IMR-90 (cell line): Measurements from ENCODE around the gene EIF4E1B. TPM values are rescaled to one million over a fixed set of nuclear protein-coding genes. Genes with fewer than 3 reads are reported as not detected.

Source experiments
- ATAC-seq: fragments of 200-7000 bp; cut with Tn5 transposase; 2 replicates; pipeline ENCODE4 v1.9.1; 2020; ENCODE audit warnings: low read depth, mild to moderate bottlenecking, moderate library complexity
- BruUV-seq: library from RNA; stranded (reverse); fragments of 400-500 nt; replicated peaks from 2 replicates; lab custom pipeline; 2021; lab: Mats Ljungman, UMichigan
- CTCF ChIA-PET: fragments of 300-600 bp; formaldehyde crosslinking; extraction: SDS; loops from one replicate; lab custom pipeline; 2021; ENCODE audit warnings: antibody characterized with exemption; lab: Yijun Ruan, JAX
- POLR2A ChIA-PET: fragments of 300-600 bp; sonication (Branson Sonifier 250); formaldehyde crosslinking; loops from one replicate; lab custom pipeline; 2022; ENCODE audit warnings: antibody characterized with exemption; ENCODE audit not compliant: unreplicated experiment; lab: Charles Lee
- DNase-seq: peaks from one replicate; pipeline ENCODE4 v3.0.0; 2013
- H2AFZ ChIP-seq: replicated peaks from 2 replicates; pipeline ENCODE3; 2013; ENCODE audit warnings: low read length, mild to moderate bottlenecking; ENCODE audit not compliant: poor library complexity
- H2AK5ac ChIP-seq: 2 replicates; pipeline ENCODE4 v1.6.1; 2013; ENCODE audit warnings: low read depth, low read length, inconsistent platforms
- H2AK9ac ChIP-seq: replicated peaks from 2 replicates; pipeline ENCODE3; 2013; ENCODE audit warnings: mild to moderate bottlenecking, low read depth, low read length, moderate library complexity; ENCODE audit not compliant: poor library complexity
- H2BK120ac ChIP-seq: 2 replicates; pipeline ENCODE4 v1.6.1; 2013; ENCODE audit warnings: low read depth, low read length, inconsistent platforms
- H2BK15ac ChIP-seq: 3 replicates; pipeline ENCODE4 v1.6.1; 2013; ENCODE audit warnings: low read depth, low read length, inconsistent platforms
- H2BK20ac ChIP-seq: 2 replicates; pipeline ENCODE4 v1.6.1; 2013; ENCODE audit warnings: low read depth, mild to moderate bottlenecking, inconsistent platforms, low read length, moderate library complexity
- H2BK5ac ChIP-seq: 2 replicates; pipeline ENCODE4 v1.6.1; 2013; ENCODE audit warnings: mild to moderate bottlenecking, low read depth, low read length, inconsistent platforms; ENCODE audit not compliant: poor library complexity, severe bottlenecking
- H3K14ac ChIP-seq: replicated peaks from 2 replicates; pipeline ENCODE4 v1.6.1; 2013; ENCODE audit warnings: low read depth, low read length, inconsistent platforms
- H3K18ac ChIP-seq: 2 replicates; pipeline ENCODE4 v1.6.1; 2013; ENCODE audit warnings: low read depth, low read length, control low read depth
- H3K23ac ChIP-seq: 2 replicates; pipeline ENCODE4 v1.6.1; 2013; ENCODE audit warnings: low read depth, low read length, inconsistent platforms
- H3K27ac ChIP-seq: 2 replicates; pipeline ENCODE4 v1.5.1; 2013; ENCODE audit warnings: mild to moderate bottlenecking, control low read depth, low read length; ENCODE audit not compliant: insufficient read depth
- H3K27me3 ChIP-seq: 2 replicates; pipeline ENCODE4 v1.6.1; 2013; ENCODE audit warnings: low read length; ENCODE audit not compliant: control insufficient read depth, insufficient read depth
- H3K36me3 ChIP-seq: 2 replicates; pipeline ENCODE4 v1.6.1; 2013; ENCODE audit warnings: low read length, mixed read lengths; ENCODE audit not compliant: control insufficient read depth, insufficient read depth
- H3K4ac ChIP-seq: 2 replicates; pipeline ENCODE4 v1.6.1; 2013; ENCODE audit warnings: low read depth, low read length, inconsistent platforms
- H3K4me1 ChIP-seq: 2 replicates; pipeline ENCODE4 v1.6.1; 2013; ENCODE audit warnings: low read length, mixed read lengths; ENCODE audit not compliant: control insufficient read depth, insufficient read depth
- H3K4me2 ChIP-seq: 2 replicates; pipeline ENCODE4 v1.6.1; 2013; ENCODE audit warnings: low read depth, mild to moderate bottlenecking, control low read depth, low read length, moderate library complexity
- H3K4me3 ChIP-seq: 2 replicates; pipeline ENCODE4 v1.5.1; 2013; ENCODE audit warnings: low read depth, mild to moderate bottlenecking, control low read depth, low read length, moderate library complexity; ENCODE audit not compliant: insufficient read depth
- H3K56ac ChIP-seq: 2 replicates; pipeline ENCODE4 v1.6.1; 2013; ENCODE audit warnings: low read length, inconsistent platforms; ENCODE audit not compliant: insufficient read depth; ENCODE audit errors: extremely low read depth
- H3K79me1 ChIP-seq, 2 experiments: 2 replicates each; pipeline ENCODE4 v1.6.1; 2013; ENCODE audit warnings: low read length in 2 of 2, inconsistent platforms in 1 of 2, low read depth in 1 of 2
- H3K9ac ChIP-seq: 2 replicates; pipeline ENCODE4 v1.6.1; 2013; ENCODE audit warnings: low read depth, low read length, control low read depth
- H3K9me1 ChIP-seq: 2 replicates; pipeline ENCODE4 v1.6.1; 2013; ENCODE audit warnings: low read length, inconsistent platforms; ENCODE audit not compliant: insufficient read depth
- H3K9me3 ChIP-seq: 2 replicates; pipeline ENCODE4 v1.6.1; 2013; ENCODE audit warnings: low read length; ENCODE audit not compliant: control insufficient read depth, insufficient read depth
- H4K20me1 ChIP-seq: 2 replicates; pipeline ENCODE4 v1.6.1; 2013; ENCODE audit warnings: low read length, inconsistent platforms; ENCODE audit not compliant: insufficient read depth
- H4K5ac ChIP-seq: 2 replicates; pipeline ENCODE4 v1.6.1; 2013; ENCODE audit warnings: mild to moderate bottlenecking, low read depth, low read length, control low read depth
- H4K8ac ChIP-seq, 2 experiments: 2 replicates each; pipeline ENCODE4 v1.6.1; 2013; ENCODE audit warnings: low read depth in 2 of 2, low read length in 2 of 2, control low read depth in 1 of 2, inconsistent platforms in 1 of 2
- H4K91ac ChIP-seq: 2 replicates; pipeline ENCODE4 v1.6.1; 2013; ENCODE audit warnings: low read depth, low read length, inconsistent platforms; ENCODE audit not compliant: insufficient read depth
- CHD1 ChIP-seq: IDR thresholded peaks from 2 replicates; pipeline ENCODE4 v1.6.1; 2012; ENCODE audit warnings: low read depth, low read length, improper control_type of control experiment
- ELK1 ChIP-seq: fragments of 150-350 bp; IDR thresholded peaks from 2 replicates; pipeline ENCODE4 v1.6.1; 2016; ENCODE audit warnings: low read depth, mild to moderate bottlenecking, low read length, moderate library complexity, borderline replicate concordance
- FOS ChIP-seq: fragments of 150-350 bp; IDR thresholded peaks from 2 replicates; pipeline ENCODE4 v1.6.1; 2016; ENCODE audit warnings: low read depth, low read length
- MAZ ChIP-seq: IDR thresholded peaks from 2 replicates; pipeline ENCODE4 v1.6.1; 2012; ENCODE audit warnings: low read depth, mild to moderate bottlenecking, low read length, improper control_type of control experiment, moderate library complexity, borderline replicate concordance
- NFE2L2 ChIP-seq: fragments of 150-350 bp; IDR thresholded peaks from 2 replicates; pipeline ENCODE4 v1.6.1; 2016; ENCODE audit warnings: low read depth, mild to moderate bottlenecking, low read length
- POLR2A ChIP-seq: IDR thresholded peaks from 2 replicates; pipeline ENCODE4 v1.6.1; 2012; ENCODE audit warnings: mild to moderate bottlenecking, low read depth, low read length
- RAD21 ChIP-seq: IDR thresholded peaks from 2 replicates; pipeline ENCODE4 v1.6.1; 2012; ENCODE audit warnings: low read length, improper control_type of control experiment
- RFX5 ChIP-seq: IDR thresholded peaks from 2 replicates; pipeline ENCODE4 v1.8.0; 2012; ENCODE audit warnings: low read depth, mild to moderate bottlenecking, low read length, moderate library complexity
- SMC3 ChIP-seq: fragments of 150-350 bp; IDR thresholded peaks from 2 replicates; pipeline ENCODE4 v1.6.1; 2016; ENCODE audit warnings: low read depth, mild to moderate bottlenecking, antibody characterized with exemption, low read length, moderate library complexity
- USF2 ChIP-seq: fragments of 150-350 bp; IDR thresholded peaks from 2 replicates; pipeline ENCODE4 v1.6.1; 2017; ENCODE audit warnings: mild to moderate bottlenecking, antibody characterized with exemption, low read length, low read depth
- WGBS, 2 experiments: methylation state at CpG; one replicate each; pipeline versions ENCODE4 v1.1.5 to v1.1.7; 2013; ENCODE audit warnings: missing lambda C conversion rate in 2 of 2; ENCODE audit not compliant: insufficient read length in 1 of 2; ENCODE audit errors: extremely low coverage in 2 of 2; 5-methylcytosine and 5-hydroxymethylcytosine counted together
- dilution Hi-C: fragments of 300-500 bp; cut with HindIII; formaldehyde crosslinking; loops from one replicate; pipeline ENCODE4 v1.14.3; 2018; ENCODE audit warnings: low sequenced_read_pairs; ENCODE audit not compliant: unreplicated experiment
- in situ Hi-C: fragments of 300-500 bp; cut with MboI; formaldehyde crosslinking; loops from 3 replicates; pipeline ENCODE4 v1.14.3; 2019; ENCODE audit warnings: low sequenced_read_pairs, inconsistent platforms, mixed read lengths
- intact Hi-C: fragments of 100-400 bp; cut with micrococcal nuclease; formaldehyde crosslinking; loops from 2 replicates; pipeline ENCODE4 v1.10.0; 2022
- polyA plus RNA-seq, 3 experiments: library from polyadenylated mRNA; depleted of rRNA; stranded (reverse); fragments of >200 nt; gene quantifications; 2 replicates each; pipeline ENCODE4 v1.2.3, GENCODE V29; 2012; ENCODE audit warnings: low replicate concordance in 1 of 3
- total RNA-seq: library from RNA; depleted of rRNA; stranded (reverse); fragments of >200 nt; gene quantifications from 2 replicates; pipeline ENCODE4 v1.2.3, GENCODE V29; 2012

Gene EIF4E1B
- total and polyA plus RNA-seq, 2 of the 4 experiments (the other 2 are of a cell fraction) = not detected

GRCh38 chr5:176614805-176615478, 15.5 kb upstream of the EIF4E1B start (continued):
- no peak for TF ChIP-seq ELK1
- 0 out of 2 replicates have a peak, but pooled peaks have one; percentile 2 for TF ChIP-seq NFE2L2

- no peak overlapping the region for H3K27ac ChIP-seq
- no peak overlapping the region for H2AK5ac ChIP-seq
- H2AFZ ChIP-seq = no peak overlapping the region
- H3K27me3 ChIP-seq = peaks cover 21% of the 10 kb centered on the region
- 0 out of 2 replicates have a peak overlapping the region, but pooled peaks have one; percentile 72 for H2BK20ac ChIP-seq
- ChIA-PET CTCF (no interaction called here), POLR2A (no interaction called here)
- H3K9me1 ChIP-seq = peaks cover 24% of the 10 kb centered on the region
- H3K4me1 ChIP-seq = peaks cover 32% of the 10 kb centered on the region
- DNase-seq = no peak
- peak overlapping the region; percentile 53 for H2BK120ac ChIP-seq
- intact Hi-C loops (loop anchor here (5.0 kb wide), 1 partner anchor 199 kb away; the partner anchor contains the start of gene CLTB), in situ Hi-C loops (no loop called here), dilution Hi-C loops (no loop called here)
- no peak overlapping the region for H3K56ac ChIP-seq
- no peak overlapping the region for H2BK15ac ChIP-seq
- no peak overlapping the region for H3K4me2 ChIP-seq
- H3K14ac ChIP-seq = no peak overlapping the region
- no peak overlapping the region for H3K9ac ChIP-seq
- no peak overlapping the region for H3K18ac ChIP-seq
- H3K9me3 ChIP-seq = no peaks in the 10 kb centered on the region
- WGBS, 2 experiments = no CpG with 5 or more reads among the region's 7 CpGs
- H4K20me1 ChIP-seq = no peaks in the 10 kb centered on the region; the same call in 1 of the 2 replicates
- no peak for ATAC-seq
- H3K36me3 ChIP-seq = no peaks in the 10 kb centered on the region
- H4K8ac ChIP-seq = peak overlapping the region in 1 of 2 experiments; percentile 14; a peak in 1 of 4 replicates
- no peak overlapping the region for H3K23ac ChIP-seq
- H2AK9ac ChIP-seq = peak overlapping the region; percentile 9
- H4K5ac ChIP-seq = no peak overlapping the region
- H3K79me1 ChIP-seq = peaks cover 0 to 4% of the 10 kb centered on the region in 2 experiments; a peak in 1 of 4 replicates
- no TSS peak for BruUV-seq
- peak overlapping the region; percentile 36 for H3K4ac ChIP-seq
- H2BK5ac ChIP-seq = no peak overlapping the region
- no peak overlapping the region for H3K4me3 ChIP-seq
- H4K91ac ChIP-seq = 0 out of 2 replicates have a peak overlapping the region, but pooled peaks have one; percentile 38
- TF ChIP-seq CHD1 = no peak
- TF ChIP-seq FOS = no peak
- TF ChIP-seq MAZ = no peak
- no peak for TF ChIP-seq RAD21
- TF ChIP-seq RFX5 = no peak
- TF ChIP-seq POLR2A = no peak
- no peak for TF ChIP-seq ELK1
- TF ChIP-seq SMC3 = no peak
- TF ChIP-seq USF2 = no peak
- no peak for TF ChIP-seq NFE2L2
These were observed 14.0 kb upstream of the EIF4E1B start for GRCh38 chr5:176616511-176616910.
